Colonic mucosa (tissue), 4 donors: ENCODE data around the gene PAIP2B. TPM values are rescaled to one million over a fixed set of nuclear protein-coding genes. Genes with fewer than 3 reads are reported as not detected.

ENCODE experiments used
- DNase-seq: peaks from one replicate; pipeline ENCODE4 v3.0.0-alpha.2; 2020
- H3K27ac ChIP-seq: fragments of 200-600 bp; one replicate; pipeline ENCODE4 v1.8.0; 2021
- H3K27me3 ChIP-seq: fragments of 200-600 bp; one replicate; pipeline ENCODE4 v1.8.0; 2021
- H3K36me3 ChIP-seq: fragments of 200-600 bp; one replicate; pipeline ENCODE4 v1.8.0; 2021
- H3K4me1 ChIP-seq: fragments of 200-600 bp; one replicate; pipeline ENCODE4 v1.8.0; 2021; ENCODE audit warnings: mild to moderate bottlenecking
- H3K4me3 ChIP-seq: fragments of 200-600 bp; one replicate; pipeline ENCODE4 v1.8.0; 2021
- H3K9ac ChIP-seq, 2 donors: one replicate each; pipeline ENCODE4 v1.7.0; 2013; ENCODE audit warnings: control low read depth in 2 of 2, low read depth in 2 of 2, low read length in 2 of 2
- H3K9me3 ChIP-seq: fragments of 200-600 bp; one replicate; pipeline ENCODE4 v1.8.0; 2021
- CTCF ChIP-seq: fragments of 200-600 bp; IDR thresholded peaks from one replicate; pipeline ENCODE4 v1.8.0; 2022; ENCODE audit warnings: antibody characterized with exemption, mild to moderate bottlenecking
- intact Hi-C: fragments of 100-400 bp; cut with DNase I; formaldehyde crosslinking; loops from one replicate; pipeline ENCODE4 v1.14.1; 2022
- total RNA-seq, 2 donors: library from RNA; stranded (reverse); fragmentation: NEBNext Ultra II Directional in 1 of 2; extraction: Animal tissue kit (Norgen Biotek cat#: 25700) in 1 of 2; gene quantifications; one replicate each; pipeline ENCODE4 v1.2.1, GENCODE V29; 2021
- donor health status: healthy.
- donor health status: DM: no; HTN: no; CAD: no.
- donor health status: DM: no; HTN: no; CAD: no.

The PAIP2B gene
- total RNA-seq, 2 donors from 2014 or later: 7.1 to 8.0 TPM

GRCh38 chr2:71226096-71226964 lies 573 bp downstream of the PAIP2B start:
- Histone ChIP-seq H3K4me1 (no peaks in the 10 kb centered on the region), H3K27me3 (no peaks in the 10 kb centered on the region), H3K9me3 (no peaks in the 10 kb centered on the region), H3K36me3 (no peaks in the 10 kb centered on the region), H3K27ac (peak overlapping the region; percentile 60), H3K9ac (peak overlapping the region; percentile 78 to 81), H3K4me3 (peak overlapping the region; percentile 87)
- DNase-seq: peak; percentile 60
- TF ChIP-seq CTCF: no peak
- intact Hi-C loops: loop anchor here (5.0 kb wide), 1 partner anchor 51 kb away; no protein-coding TSS in a partner anchor

GRCh38 chr2:71224935-71225334 lies 2.0 kb downstream of the PAIP2B start:
- Histone ChIP-seq H3K9ac (no peak overlapping the region), H3K27me3 (no peaks in the 10 kb centered on the region), H3K4me3 (no peak overlapping the region), H3K36me3 (no peaks in the 10 kb centered on the region), H3K4me1 (no peaks in the 10 kb centered on the region), H3K27ac (no peak overlapping the region), H3K9me3 (no peaks in the 10 kb centered on the region)
- intact Hi-C loops: loop anchor here (5.0 kb wide), 1 partner anchor 52 kb away; no protein-coding TSS in a partner anchor
- DNase-seq: no peak
- TF ChIP-seq CTCF: no peak

GRCh38 chr2:71224457-71224856 lies 2.4 kb downstream of the PAIP2B start:
- Histone ChIP-seq H3K9ac (no peak overlapping the region), H3K27me3 (no peaks in the 10 kb centered on the region), H3K36me3 (no peaks in the 10 kb centered on the region), H3K4me1 (no peaks in the 10 kb centered on the region), H3K27ac (no peak overlapping the region), H3K9me3 (no peaks in the 10 kb centered on the region), H3K4me3 (no peak overlapping the region)
- intact Hi-C loops: no loop called here
- no peak for TF ChIP-seq CTCF
- no peak for DNase-seq

- DNase-seq: peak; percentile 43
- H3K27ac ChIP-seq: no peak overlapping the region
- H3K9ac ChIP-seq: no peak overlapping the region
- no peak overlapping the region for H3K4me3 ChIP-seq
- H3K36me3 ChIP-seq: no peaks in the 10 kb centered on the region
- H3K4me1 ChIP-seq: no peaks in the 10 kb centered on the region
- H3K27me3 ChIP-seq: no peaks in the 10 kb centered on the region
- intact Hi-C loops: no loop called here
- TF ChIP-seq CTCF: peak; percentile 40
- H3K9me3 ChIP-seq: no peaks in the 10 kb centered on the region
These were observed 3.1 kb downstream of the PAIP2B start for GRCh38 chr2:71223767-71224333.

GRCh38 chr2:71220743-71221142 lies 6.2 kb downstream of the PAIP2B start:
- Histone ChIP-seq H3K27ac (no peak overlapping the region), H3K9me3 (no peaks in the 10 kb centered on the region), H3K36me3 (no peaks in the 10 kb centered on the region), H3K4me1 (no peaks in the 10 kb centered on the region), H3K4me3 (no peak overlapping the region), H3K9ac (no peak overlapping the region), H3K27me3 (no peaks in the 10 kb centered on the region)
- intact Hi-C loops: no loop called here
- TF ChIP-seq CTCF: no peak
- DNase-seq: no peak
